Measurements from ENCODE around the gene TMIGD3.
A peak's percentile ranks its signal among the peaks of the same experiment; 100 is the strongest.

TMIGD3 gene

DNA sequence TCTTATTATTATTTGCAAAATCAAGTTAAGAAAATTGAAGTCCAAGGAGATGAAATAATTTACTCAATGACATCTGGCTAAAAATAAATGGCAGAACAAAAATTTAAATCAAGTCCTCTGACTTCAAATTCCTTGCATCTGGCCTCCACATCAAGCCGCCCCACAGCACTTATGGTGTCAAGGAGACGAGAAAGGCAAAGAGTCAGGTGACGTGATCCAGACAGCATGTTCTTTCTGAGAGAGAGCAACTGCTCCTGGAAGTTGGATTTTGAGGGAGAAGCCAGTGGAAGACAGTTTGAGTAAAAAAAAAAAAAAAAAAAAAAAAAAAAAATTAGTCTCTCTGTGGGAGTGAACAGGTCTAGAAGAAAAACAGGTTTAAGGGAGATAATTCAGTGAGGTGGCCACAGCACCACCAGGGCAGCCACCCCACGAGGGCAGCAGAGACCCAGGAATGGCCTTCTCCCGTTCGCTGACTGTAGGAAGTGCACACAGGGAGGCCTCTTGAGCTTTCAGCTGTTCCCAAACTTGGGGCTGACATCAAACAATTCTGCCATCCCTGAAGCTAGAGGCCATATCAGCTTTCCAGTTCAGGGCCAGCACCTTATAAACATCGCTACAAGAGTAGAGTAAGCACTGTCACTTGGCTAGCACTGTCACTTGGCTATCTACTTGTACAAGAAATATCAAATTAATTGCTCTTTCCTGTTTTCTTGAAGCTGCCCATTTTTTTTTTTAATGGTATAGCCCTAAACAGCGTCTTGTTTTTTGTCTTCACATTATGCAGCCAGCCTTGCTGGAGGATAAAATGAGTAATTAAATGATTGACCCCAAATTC, 21.8 kb downstream of the TMIGD3 start:
- no peak for TF ChIP-seq EZH2phosphoT487 (IDR thresholded peaks at IDR 0.05; ENCODE audit: borderline replicate concordance, low read length)
- TF ChIP-seq, protein P1, sequence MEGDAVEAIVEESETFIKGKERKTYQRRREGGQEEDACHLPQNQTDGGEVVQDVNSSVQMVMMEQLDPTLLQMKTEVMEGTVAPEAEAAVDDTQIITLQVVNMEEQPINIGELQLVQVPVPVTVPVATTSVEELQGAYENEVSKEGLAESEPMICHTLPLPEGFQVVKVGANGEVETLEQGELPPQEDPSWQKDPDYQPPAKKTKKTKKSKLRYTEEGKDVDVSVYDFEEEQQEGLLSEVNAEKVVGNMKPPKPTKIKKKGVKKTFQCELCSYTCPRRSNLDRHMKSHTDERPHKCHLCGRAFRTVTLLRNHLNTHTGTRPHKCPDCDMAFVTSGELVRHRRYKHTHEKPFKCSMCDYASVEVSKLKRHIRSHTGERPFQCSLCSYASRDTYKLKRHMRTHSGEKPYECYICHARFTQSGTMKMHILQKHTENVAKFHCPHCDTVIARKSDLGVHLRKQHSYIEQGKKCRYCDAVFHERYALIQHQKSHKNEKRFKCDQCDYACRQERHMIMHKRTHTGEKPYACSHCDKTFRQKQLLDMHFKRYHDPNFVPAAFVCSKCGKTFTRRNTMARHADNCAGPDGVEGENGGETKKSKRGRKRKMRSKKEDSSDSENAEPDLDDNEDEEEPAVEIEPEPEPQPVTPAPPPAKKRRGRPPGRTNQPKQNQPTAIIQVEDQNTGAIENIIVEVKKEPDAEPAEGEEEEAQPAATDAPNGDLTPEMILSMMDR (IDR thresholded peaks at IDR 0.05; ENCODE audit: low read depth, low read length, poor library complexity, severe bottlenecking): peak; percentile 67
- H3K9me2 ChIP-seq (replicated peaks; ENCODE audit: control insufficient read depth, low read length): no peaks in the 10 kb centered on the region
- no peak overlapping the region for H3K4me2 ChIP-seq (ENCODE audit: low read length)
- H3K27me3 ChIP-seq (ENCODE audit: control insufficient read depth, low read length): no peaks in the 10 kb centered on the region
- H3F3A ChIP-seq (ENCODE audit: control insufficient read depth, insufficient read depth): no peaks in the 10 kb centered on the region
- no peaks in the 10 kb centered on the region for H3K9me3 ChIP-seq (ENCODE audit: control insufficient read depth, insufficient read depth, low read length)
- no peaks in the 10 kb centered on the region for H4K20me1 ChIP-seq (ENCODE audit: control insufficient read depth, insufficient read depth, low read depth, low read length)
- no peak overlapping the region for H3K4me3 ChIP-seq (ENCODE audit: low read length)
- peaks cover 4% of the 10 kb centered on the region; the same call in 1 of the 2 replicates for H3K36me3 ChIP-seq (ENCODE audit: control insufficient read depth, low read length)
- H3K4me1 ChIP-seq (ENCODE audit: control insufficient read depth, low read length): peaks cover 16% of the 10 kb centered on the region
- H3K27ac ChIP-seq (ENCODE audit: low read depth, low read length): no peak overlapping the region
- no peaks in the 10 kb centered on the region for H3K79me2 ChIP-seq (ENCODE audit: control insufficient read depth, low read length)

DNA sequence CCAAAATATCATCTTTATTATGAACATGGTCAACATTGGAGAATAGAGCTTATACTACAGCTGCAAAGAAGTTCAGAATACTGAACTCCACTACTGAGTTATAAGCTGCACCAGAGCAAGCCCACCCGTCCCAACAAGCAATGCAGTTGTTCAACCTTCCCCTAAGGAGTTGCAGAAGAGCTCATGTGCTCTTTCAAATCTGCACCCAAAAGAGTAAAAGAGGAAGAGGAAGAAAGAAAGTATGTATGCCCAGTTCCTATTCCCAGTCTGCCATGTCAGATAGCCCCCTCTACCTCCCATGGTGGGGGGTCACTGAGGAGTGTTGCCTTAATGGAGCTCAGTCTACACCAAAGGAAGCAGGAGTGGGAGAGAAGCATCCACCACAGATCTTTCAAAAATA, 22.8 kb downstream of the TMIGD3 start:
- Histone ChIP-seq H3K36me3 (ENCODE audit: control insufficient read depth, low read length) (peaks cover 4% of the 10 kb centered on the region; the same call in 1 of the 2 replicates), H3K9me3 (ENCODE audit: control insufficient read depth, insufficient read depth, low read length) (no peaks in the 10 kb centered on the region), H3K9me2 (replicated peaks; ENCODE audit: control insufficient read depth, low read length) (no peaks in the 10 kb centered on the region), H3K4me3 (ENCODE audit: low read length) (no peak overlapping the region), H4K20me1 (ENCODE audit: control insufficient read depth, insufficient read depth, low read depth, low read length) (no peaks in the 10 kb centered on the region), H3F3A (ENCODE audit: control insufficient read depth, insufficient read depth) (no peaks in the 10 kb centered on the region), H3K27ac (ENCODE audit: low read depth, low read length) (no peak overlapping the region), H3K79me2 (ENCODE audit: control insufficient read depth, low read length) (no peaks in the 10 kb centered on the region), H3K4me1 (ENCODE audit: control insufficient read depth, low read length) (peaks cover 25% of the 10 kb centered on the region), H3K4me2 (ENCODE audit: low read length) (no peak overlapping the region), H3K27me3 (ENCODE audit: control insufficient read depth, low read length) (no peaks in the 10 kb centered on the region)
- TF ChIP-seq, protein P1 (IDR thresholded peaks at IDR 0.05; ENCODE audit: low read depth, low read length, poor library complexity, severe bottlenecking): no peak
- TF ChIP-seq EZH2phosphoT487 (IDR thresholded peaks at IDR 0.05; ENCODE audit: borderline replicate concordance, low read length): no peak

DNA sequence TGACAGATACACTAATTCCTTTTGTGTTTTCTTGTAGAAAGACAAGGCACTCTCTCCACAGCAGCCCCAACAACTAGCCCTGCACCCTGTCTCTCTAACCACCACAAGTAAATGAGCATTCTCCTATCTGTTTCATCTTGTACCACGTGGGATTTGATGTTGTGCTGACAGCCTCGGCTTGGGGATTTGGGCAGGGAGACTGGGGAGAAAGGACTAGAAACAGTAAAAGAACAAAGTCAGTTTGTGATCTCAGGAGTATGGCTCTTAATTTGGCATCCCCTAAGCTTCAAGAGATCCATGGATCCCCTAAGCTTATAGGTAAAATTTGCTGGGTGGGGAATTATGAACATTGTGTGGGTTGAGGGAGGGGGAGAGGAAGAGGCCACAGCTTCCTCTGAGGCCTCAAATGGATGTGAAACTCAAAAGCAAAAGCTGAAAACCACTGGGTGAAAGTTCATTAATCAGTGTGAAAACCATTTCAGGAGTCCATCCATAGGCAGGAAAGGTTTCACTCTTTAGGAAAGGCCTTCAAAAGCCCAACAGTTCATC, 26.6 kb downstream of the TMIGD3 start:
- H3K27me3 ChIP-seq (ENCODE audit: control insufficient read depth, low read length): no peaks in the 10 kb centered on the region
- H3K9me3 ChIP-seq (ENCODE audit: control insufficient read depth, insufficient read depth, low read length): no peaks in the 10 kb centered on the region
- H3K9me2 ChIP-seq (replicated peaks; ENCODE audit: control insufficient read depth, low read length): no peaks in the 10 kb centered on the region
- H3K27ac ChIP-seq (ENCODE audit: low read depth, low read length): peak overlapping the region; percentile 11; the same call in 1 of the 2 replicates
- H3K79me2 ChIP-seq (ENCODE audit: control insufficient read depth, low read length): no peaks in the 10 kb centered on the region
- peak overlapping the region; percentile 43 for H3K4me3 ChIP-seq (ENCODE audit: low read length)
- peak overlapping the region; percentile 66 for H3K4me2 ChIP-seq (ENCODE audit: low read length)
- peaks cover 48% of the 10 kb centered on the region for H3K4me1 ChIP-seq (ENCODE audit: control insufficient read depth, low read length)
- TF ChIP-seq, protein P1 (IDR thresholded peaks at IDR 0.05; ENCODE audit: low read depth, low read length, poor library complexity, severe bottlenecking): no peak
- TF ChIP-seq EZH2phosphoT487 (IDR thresholded peaks at IDR 0.05; ENCODE audit: borderline replicate concordance, low read length): no peak
- peaks cover 2% of the 10 kb centered on the region; the same call in 1 of the 2 replicates for H3F3A ChIP-seq (ENCODE audit: control insufficient read depth, insufficient read depth)
- peaks cover 4% of the 10 kb centered on the region; the same call in 1 of the 2 replicates for H3K36me3 ChIP-seq (ENCODE audit: control insufficient read depth, low read length)
- no peaks in the 10 kb centered on the region for H4K20me1 ChIP-seq (ENCODE audit: control insufficient read depth, insufficient read depth, low read depth, low read length)
